Nucleus accumbens (tissue), 56 donors: ENCODE data around the gene PHEX.
A peak's percentile ranks its signal among the peaks of the same experiment; 100 is the strongest.

Source experiments
- DNase-seq, 56 donors: peaks; one replicate each; lab custom pipeline; 2025; lab: John Stamatoyannopoulos, UW

PHEX gene

DNA sequence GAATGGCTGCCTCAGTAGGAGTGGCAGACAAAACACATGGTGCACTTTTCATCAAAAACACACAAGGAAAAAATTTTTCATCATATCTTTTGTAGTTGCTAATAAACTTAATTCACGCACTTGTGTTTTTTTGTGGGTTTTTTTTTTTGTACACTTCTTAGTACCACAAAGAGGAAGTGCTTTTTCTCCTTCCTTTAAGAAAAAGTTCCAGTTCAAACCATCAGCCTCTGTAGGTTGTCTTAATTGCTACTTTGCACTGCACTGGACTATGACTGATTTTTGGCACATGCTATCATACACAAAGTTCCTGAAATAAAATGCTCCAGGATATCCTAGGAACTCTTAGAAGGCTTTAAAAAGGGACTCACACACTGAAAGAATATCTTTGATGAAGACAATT is at the start of gene PHEX:
Gene PHEX, plus strand, starts transcription at position 242 of the 400 bp plus-strand sequence. CDS start 681 bp downstream, outside the sequence.
- DNase-seq: no peak

DNA sequence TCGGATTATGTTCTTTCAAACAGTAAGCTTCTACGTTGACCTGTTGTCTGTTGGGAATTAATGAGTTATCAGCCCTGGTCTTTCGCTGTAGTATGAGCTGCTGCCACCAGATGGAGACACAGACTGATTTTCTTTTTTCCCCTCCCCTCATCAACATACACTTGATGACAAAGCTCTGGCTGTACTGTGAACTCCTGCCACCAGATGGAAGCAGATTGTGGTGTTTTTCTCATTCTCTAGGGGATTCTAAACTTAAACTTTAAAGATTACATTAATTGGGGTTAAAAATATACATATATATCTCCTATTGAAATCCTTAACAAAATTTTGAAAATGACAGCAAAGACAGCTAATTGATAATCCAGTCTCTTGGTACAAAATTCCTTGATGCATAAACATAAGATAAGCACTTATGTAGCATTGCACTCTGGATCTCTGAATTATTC is 46.8 kb upstream of the PHEX start:
- peak in 46 of 56 donors; percentile 1 to 77 (median 28) for DNase-seq

DNA sequence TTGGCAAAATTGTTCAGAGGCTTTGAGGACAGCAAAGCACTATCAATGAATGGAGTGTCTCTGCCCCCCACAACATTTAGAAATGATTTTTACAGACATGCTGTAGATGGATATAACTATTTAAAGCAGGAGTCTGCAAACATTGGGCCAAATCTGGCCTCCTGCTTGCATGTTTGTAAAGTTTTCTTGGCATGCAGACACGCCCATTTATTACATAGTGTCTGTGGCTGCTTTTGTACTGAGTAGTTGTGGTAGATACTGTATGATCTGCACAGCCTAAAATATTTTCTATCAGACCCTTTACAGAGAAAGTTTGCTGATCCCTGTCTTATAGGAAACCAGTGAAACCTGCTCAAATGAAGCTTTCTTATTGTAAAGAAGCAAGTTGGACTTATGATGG is 45.5 kb upstream of the PHEX start:
- DNase-seq: no peak

DNA sequence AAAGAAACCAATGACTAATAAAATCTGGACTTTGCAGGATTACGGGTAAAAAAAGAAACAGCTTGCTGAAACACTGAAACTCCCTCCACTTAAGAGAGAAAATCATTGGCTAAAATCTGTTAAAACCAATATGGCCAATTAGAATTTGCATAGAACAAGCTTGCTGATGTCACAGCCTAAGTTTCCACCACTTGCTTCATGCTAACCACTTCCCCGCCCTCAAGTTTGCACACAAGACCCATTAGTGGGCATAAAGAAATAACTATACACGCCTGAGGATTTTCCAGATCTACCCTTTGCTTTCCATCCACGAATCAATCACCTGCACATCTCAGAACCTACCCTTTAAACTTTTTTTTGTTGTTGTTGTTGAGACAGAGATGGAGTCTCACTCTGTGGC is 42.7 kb upstream of the PHEX start:
- DNase-seq: no peak

DNA sequence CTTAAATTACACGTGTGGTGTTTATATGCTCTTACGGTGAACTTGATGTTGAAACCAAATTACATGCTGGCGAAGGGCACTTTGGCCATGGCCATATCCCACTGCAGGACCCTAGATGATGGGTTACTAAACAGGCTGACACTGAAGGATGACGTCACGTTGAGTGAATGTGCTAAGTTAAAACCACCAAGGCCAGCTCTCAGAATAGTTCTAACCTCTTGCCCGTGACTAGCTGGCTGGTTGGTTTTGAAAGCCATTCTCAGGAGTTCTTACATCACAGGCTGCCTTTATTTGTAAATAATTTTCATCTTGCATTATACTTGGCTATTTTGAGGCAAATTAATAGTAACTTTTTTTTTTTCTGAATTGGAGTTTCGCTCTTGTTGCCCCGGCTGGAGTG is 41.3 kb upstream of the PHEX start:
- DNase-seq: no peak

DNA sequence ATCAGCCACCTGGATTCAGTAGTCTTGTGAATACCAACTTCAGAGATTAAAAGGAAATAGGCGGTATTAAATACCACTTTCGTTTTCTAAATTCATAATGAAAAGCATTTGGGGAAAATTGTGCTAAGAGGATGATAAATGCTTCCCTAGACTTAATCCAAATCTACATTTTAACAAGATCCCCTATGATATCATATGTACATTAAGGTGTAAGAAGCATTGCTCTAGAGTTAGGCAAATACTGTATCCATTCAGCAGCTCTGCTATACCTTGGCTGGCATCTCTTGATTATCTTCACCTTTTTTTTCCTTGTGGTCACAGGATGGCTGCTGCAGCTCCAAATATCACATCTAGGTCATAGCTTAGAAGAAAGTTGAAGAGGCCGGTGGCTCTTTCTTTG is 40.6 kb upstream of the PHEX start:
- DNase-seq: no peak

DNA sequence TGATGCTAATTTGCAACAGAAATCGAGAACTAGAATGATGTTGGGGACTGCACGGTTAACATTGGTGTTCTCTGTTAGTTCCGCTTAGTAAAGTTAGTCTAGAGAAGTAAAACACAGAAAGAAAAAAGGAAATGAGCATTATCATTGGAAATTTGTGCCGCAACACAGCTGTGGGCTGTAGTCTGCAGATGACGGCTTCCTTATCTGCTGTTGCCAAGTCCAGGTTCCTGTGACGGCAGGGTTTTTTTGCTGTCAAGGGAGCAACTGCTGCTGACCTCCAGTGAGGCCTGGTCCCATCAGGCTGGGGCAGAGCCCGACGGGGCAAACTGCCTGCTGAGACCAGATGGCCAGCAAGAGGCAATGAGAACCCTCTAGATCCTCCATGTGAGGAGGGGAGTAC is 38.9 kb upstream of the PHEX start:
- peak in 11 of 56 donors; percentile 0 to 17 (median 3) for DNase-seq

DNA sequence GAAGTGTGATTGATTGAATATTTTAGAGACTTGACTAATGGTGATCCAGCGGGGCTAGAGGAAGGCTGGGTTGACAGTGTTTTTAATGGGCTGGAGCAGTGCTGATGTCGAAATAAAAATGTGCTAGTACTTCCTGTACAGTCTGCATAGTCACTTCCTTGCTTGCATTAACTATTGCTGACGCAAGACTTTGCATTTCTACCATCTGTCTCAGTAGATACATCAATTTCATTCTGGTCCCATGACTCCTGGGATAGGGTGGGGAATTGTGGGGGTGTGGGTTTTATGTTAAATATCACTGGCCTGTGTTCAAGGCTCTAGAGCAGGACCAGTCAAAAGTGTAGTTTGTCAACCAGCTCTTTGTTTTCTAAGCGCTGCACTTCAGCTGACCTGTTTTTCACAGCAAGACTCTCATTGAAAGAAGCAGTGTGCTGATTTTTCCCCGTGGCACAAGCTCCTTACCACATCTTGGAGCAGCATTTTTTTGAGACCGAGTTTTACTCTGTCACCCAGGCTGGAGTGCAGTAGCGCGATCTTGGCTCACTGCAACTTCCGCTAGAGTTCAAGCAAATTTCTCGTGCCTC is 35.2 kb upstream of the PHEX start:
- DNase-seq: peak in 4 of 56 donors; percentile 0 to 7 (median 2)

DNA sequence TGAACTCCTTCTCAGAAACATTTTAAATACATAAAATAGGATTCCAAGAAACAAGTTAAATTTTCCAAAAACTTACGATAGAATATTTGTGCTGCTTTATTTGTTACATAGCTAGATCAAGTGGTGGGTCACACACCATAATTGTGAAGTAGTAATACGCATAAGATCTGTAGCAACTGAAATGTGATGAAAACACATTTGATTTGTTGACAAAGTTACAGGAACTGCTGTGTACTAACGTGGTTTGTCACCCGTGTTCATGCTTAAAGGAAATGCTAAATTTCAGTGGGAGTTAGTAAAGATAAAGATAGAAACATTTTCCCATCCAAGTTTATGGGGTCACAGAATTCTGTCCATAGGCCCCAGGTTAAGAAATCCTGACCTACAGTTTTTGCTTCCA is 34.1 kb upstream of the PHEX start:
- DNase-seq: no peak

DNA sequence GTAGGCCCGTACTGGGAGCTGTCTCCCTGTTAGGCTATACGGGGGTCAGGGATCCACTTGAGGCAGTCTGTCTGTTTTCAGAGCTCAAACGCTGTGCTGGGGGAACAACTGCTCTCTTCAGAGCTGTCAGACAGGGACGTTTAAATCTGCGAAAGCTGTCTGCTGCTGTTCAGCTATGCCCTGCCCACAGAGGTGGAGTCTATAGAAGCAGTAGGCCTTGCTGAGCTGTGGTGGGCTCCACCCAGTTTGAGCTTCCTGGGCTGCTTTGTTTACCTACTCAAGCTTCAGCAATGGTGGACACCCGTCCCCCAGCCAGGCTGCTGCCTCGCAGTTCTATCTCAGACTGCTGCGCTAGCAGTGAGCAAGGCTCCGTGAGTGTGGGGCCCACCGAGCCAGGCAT is 27.3 kb upstream of the PHEX start:
- no peak for DNase-seq

DNA sequence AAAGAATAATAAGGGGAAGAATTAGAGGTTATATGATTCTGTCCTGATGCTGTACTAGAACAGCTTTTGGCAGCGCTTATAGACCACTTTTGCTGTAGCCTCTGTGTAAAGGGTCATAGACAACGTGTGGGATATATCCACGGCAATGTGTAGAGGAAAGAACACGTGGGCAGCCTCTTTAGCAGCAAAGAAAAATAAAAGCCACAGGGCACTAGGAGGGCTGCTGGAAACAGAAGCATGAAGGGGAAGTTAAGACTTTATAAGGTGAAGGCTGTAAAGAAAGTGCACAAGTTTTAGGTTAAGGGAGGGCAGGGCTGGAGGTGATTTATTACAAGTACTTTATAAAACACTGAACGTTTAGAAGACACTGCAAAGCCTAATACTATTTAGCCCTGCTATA is 20.1 kb upstream of the PHEX start:
- no peak for DNase-seq

DNA sequence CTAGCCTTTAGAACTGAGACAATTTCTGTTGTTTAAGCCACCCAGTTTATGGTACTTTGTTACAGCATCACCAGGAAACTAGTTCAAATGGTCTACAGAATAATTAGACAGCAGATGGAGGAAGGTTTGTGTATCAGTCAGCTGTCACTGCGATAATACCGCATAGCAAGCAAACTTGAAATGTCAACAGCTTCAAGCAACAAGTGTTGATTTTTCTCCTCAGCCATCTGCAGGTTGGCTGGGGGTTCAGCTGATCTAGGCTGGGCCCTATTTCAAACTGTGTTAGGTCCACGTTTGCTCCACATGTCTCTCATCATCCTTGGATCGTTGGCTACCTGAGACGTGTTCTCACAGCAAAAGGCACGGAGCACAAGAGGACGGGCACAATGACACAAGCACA is 19.2 kb upstream of the PHEX start:
- DNase-seq: no peak

DNA sequence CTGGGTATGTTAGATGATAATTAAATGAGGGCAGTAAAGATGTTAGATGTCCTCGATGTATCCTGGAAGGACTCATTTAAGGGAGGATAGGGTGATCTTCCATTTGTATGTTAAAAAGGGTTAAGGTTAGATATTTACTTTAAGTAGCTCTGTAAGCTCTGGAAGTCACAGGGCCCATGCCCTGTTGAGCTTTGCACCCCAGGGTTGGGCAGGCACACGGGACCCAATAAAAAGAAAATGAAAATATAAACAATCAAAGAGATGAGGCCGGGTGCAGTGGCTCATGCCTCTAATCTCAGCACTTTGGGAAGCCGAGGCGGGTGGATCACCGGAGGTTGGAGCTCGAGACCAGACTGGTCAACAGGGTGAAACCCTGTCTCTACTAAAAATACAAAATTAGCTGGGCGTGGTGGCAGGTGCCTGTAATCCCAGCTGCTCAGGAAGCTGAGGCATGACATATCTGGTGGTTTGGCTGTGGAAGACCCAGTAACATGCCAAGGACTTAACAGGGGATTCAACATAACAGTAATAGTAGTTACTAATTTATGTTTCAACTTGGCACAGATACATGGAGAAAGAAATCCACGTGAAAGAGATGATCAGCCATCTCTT is 16.9 kb upstream of the PHEX start:
- DNase-seq: no peak

DNA sequence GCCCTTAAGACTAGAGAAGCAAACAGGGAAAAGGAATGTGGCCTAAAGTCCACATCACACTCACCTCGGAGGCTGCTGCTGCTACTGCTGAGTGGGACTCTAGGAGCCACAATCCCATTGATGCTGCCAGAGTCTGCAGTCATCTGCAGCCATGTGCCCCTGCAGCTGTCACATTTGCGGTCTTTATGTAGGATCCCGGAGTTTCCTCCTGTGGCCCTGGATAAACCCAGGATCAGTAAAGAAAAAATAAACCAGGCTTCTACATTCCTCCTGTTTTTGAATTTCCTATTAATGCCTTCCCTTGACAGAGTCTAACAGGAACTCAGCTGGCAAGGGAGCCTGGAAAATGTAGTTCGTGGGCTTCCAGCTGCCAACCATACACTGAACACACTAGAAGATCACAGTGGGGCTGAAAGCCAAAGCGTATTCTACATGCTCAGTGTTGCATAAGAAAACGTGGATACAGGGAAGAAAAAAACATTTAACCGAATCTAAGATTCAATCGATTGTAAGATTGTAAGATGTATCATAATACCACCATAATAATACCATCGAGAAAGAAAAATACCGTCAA is 10.3 kb upstream of the PHEX start:
- no peak for DNase-seq

DNA sequence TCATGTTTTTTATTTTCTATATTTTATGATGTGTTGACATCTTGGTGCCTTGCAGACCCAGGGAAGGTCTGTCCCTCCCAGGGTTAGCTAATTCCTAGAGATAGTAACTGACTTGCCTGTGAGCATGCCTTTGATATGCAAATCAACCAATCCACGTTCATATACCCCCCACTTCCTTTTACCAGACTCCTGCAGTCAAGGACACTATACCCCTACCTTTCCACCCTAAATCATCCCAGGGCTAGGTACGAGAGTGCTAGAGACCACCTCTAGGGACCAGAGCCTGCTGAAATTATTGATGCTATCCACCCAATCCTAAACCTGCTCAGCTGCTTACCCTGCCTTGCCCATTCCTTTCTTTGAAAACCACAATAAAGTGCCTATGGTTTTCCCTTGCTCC is 7.5 kb upstream of the PHEX start:
- DNase-seq: no peak

DNA sequence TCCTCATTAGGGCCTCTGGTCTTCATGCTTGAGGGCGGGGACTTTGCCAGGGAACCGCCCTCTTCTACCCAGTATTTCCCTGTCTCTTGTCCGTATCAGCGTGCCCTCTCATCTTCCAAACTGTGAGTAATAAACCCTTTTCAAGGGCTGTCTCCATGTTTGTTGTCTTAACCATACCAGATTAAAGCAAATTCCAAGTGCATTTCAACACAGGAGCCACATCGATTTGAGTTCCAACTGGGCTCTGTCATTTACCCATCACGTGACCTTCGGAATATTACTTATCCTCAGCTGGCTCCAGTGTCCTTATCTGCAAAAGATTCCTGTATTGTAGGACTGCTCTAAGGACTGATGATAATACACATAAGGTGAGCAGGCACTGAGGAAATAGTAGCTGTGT is 6.4 kb upstream of the PHEX start:
- DNase-seq: no peak

DNA sequence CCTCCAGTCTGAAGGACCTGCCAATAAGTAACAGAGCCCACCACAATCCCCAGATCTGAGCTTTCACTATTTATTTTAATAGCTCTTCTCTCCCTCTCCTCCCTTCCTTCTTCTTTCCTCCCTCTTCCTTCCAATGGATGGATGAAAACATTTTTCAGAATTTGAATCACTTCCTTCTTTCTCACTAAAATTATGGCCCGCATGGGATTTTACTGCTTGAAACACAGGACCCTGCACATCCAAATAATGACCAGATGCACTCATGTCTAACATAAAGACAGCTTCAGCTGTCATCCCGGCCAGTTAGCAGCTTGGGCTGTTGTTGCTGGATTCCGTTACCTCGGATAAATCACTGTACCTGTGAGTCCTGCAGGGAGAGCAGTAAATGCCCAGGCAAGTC is 5.4 kb upstream of the PHEX start:
- no peak for DNase-seq

DNA sequence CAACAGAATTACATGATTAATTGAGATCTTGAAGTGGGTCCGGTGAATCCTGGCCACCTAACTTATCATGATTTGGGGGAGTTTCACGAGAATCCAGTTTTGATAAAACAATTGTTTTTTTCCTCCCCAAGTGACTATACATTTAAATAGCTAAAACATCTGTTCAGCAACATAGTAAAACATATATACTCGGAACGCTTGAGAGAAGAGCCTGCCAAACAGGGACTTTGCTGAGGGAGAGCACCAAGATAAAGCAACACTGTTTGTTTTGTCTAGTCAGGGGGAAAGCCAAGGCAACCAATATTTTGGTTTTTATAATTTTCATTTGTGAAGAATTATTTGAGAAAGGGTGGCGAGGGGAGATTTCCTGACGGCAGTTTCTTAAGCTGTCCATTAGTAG is 381 bp downstream of the PHEX start:
- DNase-seq: no peak

DNA sequence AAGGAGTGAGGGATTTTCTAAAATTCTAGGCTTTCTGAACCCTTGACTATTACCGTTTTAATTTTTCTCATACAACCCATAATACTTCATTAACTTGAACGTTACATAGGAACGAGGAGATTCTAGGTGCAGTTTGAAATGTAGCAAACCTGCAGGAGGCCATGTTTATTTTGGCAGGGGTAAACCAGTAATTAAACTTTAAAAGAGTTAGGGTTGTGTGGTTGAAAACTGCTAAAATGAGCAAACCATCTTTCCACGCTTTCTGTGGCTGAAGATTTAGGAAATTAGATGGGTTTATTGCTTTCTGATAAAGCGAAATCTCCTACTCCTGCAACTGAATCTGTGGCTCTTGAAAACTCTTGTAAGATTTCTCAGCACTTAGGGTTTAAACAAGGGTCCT is 1.7 kb downstream of the PHEX start:
- no peak for DNase-seq

DNA sequence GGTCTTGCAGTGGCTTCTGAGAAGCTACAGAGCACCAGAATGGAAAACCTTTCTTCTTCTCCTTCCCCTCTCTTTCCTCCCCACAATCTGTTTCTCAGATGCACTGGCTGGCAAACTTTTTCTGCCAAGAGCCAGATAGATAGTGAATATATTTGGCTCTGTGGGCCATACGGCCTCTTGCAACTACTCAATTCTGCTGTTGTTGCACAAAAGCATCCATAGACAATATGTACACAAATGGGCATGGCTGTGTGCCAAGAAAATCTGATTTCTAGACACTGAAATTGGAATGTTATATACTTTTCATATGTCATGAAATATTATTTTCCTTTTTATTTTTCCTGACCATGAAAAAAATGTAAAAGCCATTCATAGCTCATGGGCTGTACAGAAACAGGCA is 3.1 kb downstream of the PHEX start:
- no peak for DNase-seq

DNA sequence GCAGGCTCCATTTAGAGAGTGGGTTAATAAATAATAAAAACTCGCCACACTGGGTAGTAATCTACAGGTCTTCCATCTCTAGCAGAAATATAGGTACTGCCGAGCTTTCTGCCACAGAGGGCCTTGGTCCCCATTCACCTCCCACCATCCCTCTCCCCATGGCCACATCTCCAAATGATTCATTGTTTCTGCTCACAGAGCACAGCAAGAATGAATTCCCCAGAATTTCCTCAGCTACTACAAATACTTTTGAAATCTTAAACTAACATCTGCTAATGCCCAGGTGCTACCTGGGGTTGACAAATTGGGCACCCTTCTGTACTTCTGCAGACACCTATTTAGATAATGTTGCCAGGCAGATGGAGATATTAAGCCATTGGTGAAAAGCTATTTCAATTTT is 5.1 kb downstream of the PHEX start:
- DNase-seq: no peak

DNA sequence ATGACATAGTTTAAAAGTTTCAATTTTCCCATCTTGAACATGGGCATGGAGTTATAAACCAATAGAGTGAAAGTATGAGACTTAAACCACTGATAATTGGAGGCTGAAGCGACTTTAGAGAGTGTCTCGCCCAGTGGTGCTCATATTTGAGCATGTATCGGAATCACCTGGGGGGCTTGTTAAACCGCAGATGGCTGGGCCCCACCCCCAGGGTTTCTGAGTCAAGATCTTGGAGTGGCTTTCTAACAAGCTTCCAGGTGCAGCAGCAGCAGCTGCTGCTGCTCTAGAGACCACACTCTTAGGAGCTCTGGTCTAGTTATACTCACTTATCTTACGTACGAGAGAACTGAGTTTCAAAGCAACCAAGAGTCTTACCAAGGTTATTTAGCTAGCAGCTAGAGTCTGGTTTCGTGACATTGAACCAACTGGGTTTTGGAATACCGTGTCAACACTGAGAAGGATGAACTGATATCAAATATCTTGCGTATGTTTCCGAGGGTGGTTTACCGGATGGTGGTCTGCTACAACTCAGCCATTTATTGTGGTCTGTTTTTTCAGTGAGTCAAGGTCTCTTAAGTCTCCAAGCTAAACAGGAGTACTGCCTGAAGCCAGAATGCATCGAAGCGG is 5.9 kb downstream of the PHEX start:
- no peak for DNase-seq
